Stimulated activated CD4-positive, alpha-beta T cell treated with anti-CD3 and anti-CD28 coated beads, Interleukin-15, amount 100 ng/mL, for 24 hours (primary cell): ENCODE results near the gene BRME1.

Experiments used
- DNase-seq: peaks from one replicate; pipeline ENCODE4 v3.0.0-alpha.2; 2020

Gene BRME1

GRCh38 chr19:13905634-13906520 lies at the start of gene BRME1, which contains the start of gene CC2D1A:
TSS of gene BRME1 (minus strand) at chr19:13906117. CDS start at chr19:13904892, 1,225 bp downstream.
TSS of gene CC2D1A (plus strand) at chr19:13906201. CDS start at chr19:13906442, 241 bp downstream.
- DNase-seq = peak; percentile 98

DNA sequence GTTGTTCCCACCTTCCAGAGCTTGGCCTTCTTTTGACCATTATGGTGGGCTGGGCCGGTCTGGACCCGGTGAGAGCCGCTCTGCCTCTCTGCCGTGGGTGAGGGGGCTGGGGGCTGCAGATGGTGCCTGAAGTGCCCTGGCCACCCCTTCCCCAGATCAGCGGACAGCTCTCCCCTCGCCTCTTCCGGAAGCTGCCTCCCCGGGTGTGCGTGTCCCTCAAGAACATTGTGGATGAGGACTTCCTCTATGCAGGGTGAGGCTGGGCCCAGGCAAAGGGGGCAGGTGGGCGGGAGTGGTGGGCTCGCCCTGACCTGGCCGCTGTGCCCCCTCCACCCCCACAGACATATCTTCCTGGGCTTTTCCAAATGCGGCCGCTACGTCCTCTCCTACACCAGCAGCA lies 48.3 kb upstream of the BRME1 start:
- DNase-seq = no peak

DNA sequence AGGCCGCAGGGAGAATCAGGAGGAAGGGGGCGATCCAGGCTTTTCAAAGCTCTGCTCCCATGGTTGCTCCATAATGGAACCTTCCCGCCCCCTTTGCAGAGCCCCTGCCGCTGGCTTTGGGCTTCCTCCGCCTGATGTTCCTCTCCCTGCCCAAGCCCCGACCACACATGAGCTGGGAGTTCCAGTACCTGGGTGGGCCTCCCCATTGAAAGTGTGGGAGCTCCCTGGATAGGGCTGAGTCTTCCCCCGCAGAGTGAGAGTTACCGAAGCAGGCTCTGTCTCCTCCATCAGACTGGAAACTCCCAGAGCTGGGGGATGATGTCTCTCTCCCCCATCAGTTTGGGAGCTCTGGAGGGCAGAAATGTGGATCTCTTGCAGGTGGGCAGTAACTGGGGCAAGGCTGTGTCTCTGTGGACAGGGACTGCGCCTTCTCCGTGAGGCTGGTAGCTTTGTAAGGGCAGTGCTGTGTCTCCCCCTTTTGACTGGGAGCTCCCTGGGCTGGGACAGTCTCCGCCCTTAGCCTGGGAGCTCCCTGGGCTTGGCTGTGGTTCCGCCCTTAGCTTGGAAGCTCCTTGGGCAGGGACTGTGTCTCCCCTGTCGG lies 47.1 kb upstream of the BRME1 start:
- peak; percentile 21 for DNase-seq

DNA sequence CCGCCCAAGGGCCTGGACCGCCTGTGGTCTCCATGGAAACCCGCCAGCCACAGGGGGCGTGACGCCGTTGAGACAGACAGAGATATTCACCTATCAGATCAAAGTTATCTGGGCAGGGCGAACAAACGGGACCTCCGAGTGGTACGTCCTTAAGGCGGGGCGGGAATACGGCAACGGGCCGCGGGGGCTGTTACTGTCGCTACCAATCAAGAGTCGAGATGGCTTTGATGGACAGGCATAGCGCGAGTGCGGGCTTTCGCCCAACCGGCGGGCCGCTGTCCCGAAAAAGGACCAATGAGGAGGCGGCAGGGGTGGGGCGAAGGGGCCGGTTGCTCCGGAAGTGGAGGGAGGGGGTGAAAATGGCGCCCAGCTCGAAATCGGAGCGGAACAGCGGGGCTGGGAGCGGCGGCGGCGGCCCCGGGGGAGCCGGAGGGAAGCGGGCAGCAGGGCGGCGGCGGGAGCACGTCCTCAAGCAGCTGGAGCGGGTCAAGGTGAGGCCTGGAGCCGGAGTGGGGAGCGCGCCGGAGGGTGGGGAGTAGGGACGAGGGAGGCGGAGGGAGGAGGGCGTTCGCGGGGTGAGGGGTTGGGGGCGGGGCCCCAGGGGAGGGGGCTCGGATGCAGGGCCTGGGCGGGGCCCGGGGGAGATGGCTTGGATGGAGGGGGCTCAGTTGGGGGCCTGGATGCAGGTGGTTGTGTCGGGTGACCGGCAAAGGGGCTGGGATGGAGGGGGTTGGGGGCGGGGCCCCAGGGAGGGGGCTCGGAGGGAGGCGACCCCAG lies 46.4 kb upstream of the BRME1 start, which contains the start of gene DCAF15:
Gene DCAF15, plus strand, starts transcription at position 356 of the 777 bp plus-strand sequence. Its CDS starts 4 bp downstream, at position 360.
- peak; percentile 99 for DNase-seq

DNA sequence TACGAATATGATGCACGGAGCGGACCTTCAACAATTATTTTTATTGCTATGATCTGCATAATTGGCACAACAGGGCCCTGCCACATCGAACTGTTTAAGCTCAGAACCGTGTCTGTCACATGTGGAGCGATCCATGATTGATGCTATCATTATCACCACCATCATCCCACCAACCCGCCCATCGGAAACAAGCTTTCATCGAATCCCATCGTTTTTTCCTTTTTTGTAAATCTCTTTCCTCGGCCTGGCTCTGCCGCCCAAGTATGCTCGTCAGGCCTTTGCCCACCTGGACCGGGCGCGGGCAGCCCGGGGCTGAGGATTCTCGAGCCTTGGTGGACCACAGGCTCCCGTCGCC lies 45.9 kb upstream of the BRME1 start:
- DNase-seq = no peak

DNA sequence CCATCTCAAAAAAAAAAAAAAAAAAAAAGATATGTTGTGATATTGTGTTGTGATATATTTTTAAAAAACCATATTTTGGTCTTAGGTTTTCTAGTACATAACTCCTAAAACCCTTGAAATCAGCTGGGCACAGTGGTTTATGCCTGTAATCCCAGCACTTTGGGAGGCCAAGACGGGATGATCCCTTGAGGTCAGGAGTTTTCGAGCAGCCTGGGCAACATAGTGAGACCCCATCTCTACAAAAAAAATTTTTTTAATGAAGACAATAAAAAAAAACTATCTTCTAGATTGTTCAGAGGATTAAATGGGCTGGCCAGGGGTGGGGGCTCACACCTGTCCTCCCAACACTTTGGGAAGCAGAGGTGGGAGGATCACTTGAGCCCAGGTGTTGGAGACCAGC lies 45.1 kb upstream of the BRME1 start:
- no peak for DNase-seq

- no peak for DNase-seq
These were observed 40.5 kb upstream of the BRME1 start for GRCh38 chr19:13946414-13946813.

- no peak for DNase-seq
These were observed 36.2 kb upstream of the BRME1 start for GRCh38 chr19:13942023-13942684.

GRCh38 chr19:13938301-13939064 lies 32.6 kb upstream of the BRME1 start, which contains the start of gene PODNL1:
TSS of gene PODNL1 (minus strand) at chr19:13938417. CDS start at chr19:13938181, 236 bp downstream.
- DNase-seq = no peak

DNA sequence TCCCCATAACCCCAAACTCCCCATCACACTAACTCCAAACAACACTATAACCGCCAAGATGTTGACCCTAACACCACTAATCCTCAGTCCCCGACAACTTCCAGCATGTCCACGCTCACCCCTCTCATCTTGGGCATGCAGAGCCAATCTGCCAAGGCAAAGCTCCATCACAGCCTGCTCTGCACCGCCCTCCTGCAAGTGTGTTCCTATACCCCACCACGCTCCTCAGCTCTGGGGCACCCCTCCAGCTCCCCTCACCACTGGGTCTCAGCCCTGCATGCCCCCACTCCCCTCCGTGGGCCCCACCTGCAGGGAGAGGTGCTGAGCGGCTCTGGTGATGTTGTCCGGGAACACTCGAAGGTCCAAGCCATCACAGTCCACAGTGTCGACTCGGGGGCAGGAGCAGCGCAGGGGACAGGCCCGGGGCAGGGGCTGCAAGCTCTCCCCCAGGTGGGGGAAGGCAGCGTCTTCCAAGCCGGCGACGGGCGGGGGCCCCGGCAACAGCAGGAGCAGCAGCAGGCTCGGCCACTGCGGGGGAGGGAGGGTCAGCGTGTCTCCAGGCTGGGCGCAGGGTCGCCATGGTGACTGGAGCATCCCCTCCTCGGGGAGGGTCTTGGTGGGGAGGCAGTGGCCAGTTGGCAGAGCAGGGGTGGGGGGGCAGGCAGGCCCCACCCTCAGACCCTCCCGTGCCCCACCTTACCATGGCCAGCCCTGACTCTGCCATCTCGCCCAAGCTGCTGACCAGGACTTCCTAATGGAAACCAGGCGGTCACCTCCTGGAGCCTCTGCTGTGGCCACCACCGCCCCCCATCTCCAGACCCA lies 31.8 kb upstream of the BRME1 start:
- DNase-seq = no peak

DNA sequence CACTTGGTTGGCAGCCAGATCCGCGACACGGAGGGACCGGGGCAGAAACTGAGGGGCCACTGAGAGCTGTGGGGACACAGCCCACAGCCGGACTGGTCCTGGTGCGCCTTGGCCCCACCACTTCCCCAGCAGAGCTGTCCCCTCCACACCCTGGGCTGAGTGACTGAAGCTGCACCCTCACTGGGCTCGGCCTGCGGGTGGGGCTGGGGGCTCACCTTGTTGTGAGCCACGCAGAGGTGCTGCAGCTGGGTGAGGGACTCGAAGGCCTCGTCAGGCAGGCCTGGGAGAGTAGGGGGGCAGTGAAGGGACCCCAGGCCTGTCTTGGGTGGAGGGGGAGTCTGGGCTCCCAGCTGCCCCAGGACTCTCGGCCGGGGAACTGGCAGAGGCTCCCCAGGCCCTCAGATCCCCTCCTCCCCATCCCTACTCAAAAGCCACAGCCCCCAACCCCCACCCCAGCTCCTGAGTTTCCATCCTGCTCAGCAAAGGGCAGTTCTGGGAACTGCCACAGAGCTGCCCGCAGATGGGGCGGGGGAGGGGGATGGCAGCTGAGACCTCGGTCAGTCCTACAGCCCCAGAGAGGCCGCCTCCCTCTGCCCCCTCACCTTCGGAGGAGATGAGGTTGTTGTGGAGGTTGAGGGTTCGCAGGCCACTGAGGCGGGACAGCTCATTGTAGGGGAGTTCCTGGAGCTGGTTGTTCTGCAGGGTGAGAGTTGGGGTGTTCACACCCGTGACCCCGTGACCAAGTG lies 30.0 kb upstream of the BRME1 start:
- DNase-seq = no peak

DNA sequence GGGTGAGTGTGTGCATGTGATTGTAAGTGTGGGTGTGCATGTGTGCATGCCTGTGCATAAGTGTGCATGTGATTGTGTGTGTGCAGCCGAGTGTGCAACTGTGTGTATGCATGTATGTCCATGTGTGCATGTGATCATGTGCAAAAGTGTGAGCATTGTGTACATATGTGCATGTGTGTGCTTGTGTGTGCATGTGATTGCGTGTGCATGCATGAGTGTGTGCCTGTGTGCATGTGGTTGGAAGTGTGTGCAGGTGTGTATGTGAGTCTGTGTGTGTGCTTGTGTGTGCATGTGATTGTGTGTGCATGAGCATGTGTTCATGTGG lies 28.8 kb upstream of the BRME1 start:
- no peak for DNase-seq

DNA sequence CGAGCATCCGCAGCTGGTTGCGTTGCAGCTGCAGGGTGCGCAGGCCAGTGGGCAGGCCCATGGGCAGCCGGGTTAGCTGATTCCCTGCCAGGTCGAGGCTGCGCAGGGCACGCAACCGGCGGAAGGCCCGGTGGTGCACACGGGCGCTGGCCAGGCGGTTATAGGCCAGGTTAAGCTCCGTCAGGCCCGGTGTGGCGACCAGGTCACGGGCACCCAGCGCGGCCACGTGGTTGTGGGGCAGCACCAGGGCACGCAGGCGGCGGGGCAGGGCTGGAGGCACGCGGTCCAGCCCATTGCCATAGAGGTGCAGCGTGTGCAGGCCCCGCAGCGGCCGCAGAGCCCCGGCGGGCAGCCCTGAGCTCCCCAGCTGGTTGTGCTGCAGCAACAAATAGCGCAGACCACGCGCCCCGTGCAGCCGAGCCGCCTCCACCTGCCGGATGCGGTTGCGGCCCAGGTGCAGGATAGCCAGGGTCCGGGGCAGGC lies 27.0 kb upstream of the BRME1 start:
- DNase-seq = no peak

DNA sequence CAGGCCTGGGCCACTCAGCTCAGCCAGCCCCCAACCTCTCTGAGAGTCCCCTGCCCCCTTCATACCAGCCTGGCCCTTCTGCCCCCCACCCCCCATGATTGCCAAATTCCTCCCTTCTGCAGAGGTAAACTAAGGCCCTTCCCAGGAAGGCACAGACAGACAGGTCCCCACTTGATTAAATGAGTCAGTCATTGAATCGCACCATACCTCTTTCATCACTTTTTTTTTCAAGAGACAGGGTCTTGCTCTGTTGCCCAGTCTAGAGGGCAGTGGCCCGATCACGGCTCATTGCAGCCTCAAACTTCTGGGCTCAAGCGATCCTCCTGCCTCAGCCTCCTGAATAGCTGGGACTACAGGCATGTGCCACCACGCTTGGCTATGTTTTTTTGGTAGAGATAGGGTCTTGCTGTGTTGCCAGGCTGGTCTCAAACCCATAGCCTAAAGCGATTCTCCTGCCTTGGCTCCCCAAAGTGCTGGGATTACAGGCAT lies 26.3 kb upstream of the BRME1 start:
- DNase-seq = no peak

GRCh38 chr19:13931391-13932148 lies 25.7 kb upstream of the BRME1 start:
- DNase-seq = no peak

GRCh38 chr19:13930402-13930801 lies 24.5 kb upstream of the BRME1 start:
- no peak for DNase-seq

GRCh38 chr19:13929956-13930355 lies 24.0 kb upstream of the BRME1 start:
- DNase-seq = no peak

- DNase-seq = no peak
These were observed 23.4 kb upstream of the BRME1 start for GRCh38 chr19:13929340-13929739.

GRCh38 chr19:13926715-13927114 lies 20.8 kb upstream of the BRME1 start:
- DNase-seq = no peak
